Stimulated activated CD8-positive, alpha-beta memory T cell treated with anti-CD3 and anti-CD28 coated beads, Interleukin-12 subunit alpha, Interleukin-12 subunit beta, amount 100 ng/mL, for 24 hours (primary cell): Measurements from ENCODE around the gene ABCC4.

Experiments used
- DNase-seq: peaks from one replicate; pipeline ENCODE4 v3.0.0-alpha.2; 2020; ENCODE audit errors: extremely low read depth

Gene ABCC4

GRCh38 chr13:95301183-95301967 is at the start of gene ABCC4:
Gene ABCC4, minus strand, starts transcription at chr13:95301451. Its CDS starts 137 bp downstream, at chr13:95301314.
- DNase-seq = peak; percentile 3

- no peak for DNase-seq
Observed at GRCh38 chr13:95349267-95349666, 48.0 kb upstream of the ABCC4 start.

GRCh38 chr13:95343944-95344343 is 42.7 kb upstream of the ABCC4 start:
- no peak for DNase-seq

- no peak for DNase-seq
Observed at GRCh38 chr13:95341441-95341840, 40.2 kb upstream of the ABCC4 start.

- no peak for DNase-seq
Observed at GRCh38 chr13:95338905-95339304, 37.7 kb upstream of the ABCC4 start.

- no peak for DNase-seq
Observed at GRCh38 chr13:95337597-95337996, 36.3 kb upstream of the ABCC4 start.

- DNase-seq = no peak
Observed at GRCh38 chr13:95335667-95336066, 34.4 kb upstream of the ABCC4 start.

GRCh38 chr13:95328386-95328785 is 27.1 kb upstream of the ABCC4 start:
- no peak for DNase-seq

GRCh38 chr13:95327190-95327589 is 25.9 kb upstream of the ABCC4 start:
- no peak for DNase-seq

- DNase-seq = no peak
Observed at GRCh38 chr13:95326695-95327094, 25.4 kb upstream of the ABCC4 start.

- no peak for DNase-seq
Observed at GRCh38 chr13:95325485-95325884, 24.2 kb upstream of the ABCC4 start.

GRCh38 chr13:95323930-95324662 is 22.8 kb upstream of the ABCC4 start:
- no peak for DNase-seq

- no peak for DNase-seq
Observed at GRCh38 chr13:95319551-95320274, 18.5 kb upstream of the ABCC4 start.

GRCh38 chr13:95317039-95317989 is 16.1 kb upstream of the ABCC4 start:
- no peak for DNase-seq

GRCh38 chr13:95315752-95316151 is 14.5 kb upstream of the ABCC4 start:
- DNase-seq = no peak

GRCh38 chr13:95307507-95307906 is 6.3 kb upstream of the ABCC4 start:
- no peak for DNase-seq

GRCh38 chr13:95304453-95304852 is 3.2 kb upstream of the ABCC4 start:
- DNase-seq = no peak

GRCh38 chr13:95301968-95302393 is 730 bp upstream of the ABCC4 start:
- DNase-seq = no peak

GRCh38 chr13:95300625-95301182 is 547 bp downstream of the ABCC4 start:
- peak; percentile 15 for DNase-seq

GRCh38 chr13:95298971-95299621 is 2.2 kb downstream of the ABCC4 start:
- no peak for DNase-seq
